NCI-H446 (cell line): ENCODE measurements around the gene CRAT.

Experiments used
- DNase-seq, 2 experiments: peaks; one replicate each; lab custom pipeline; 2025; lab: John Stamatoyannopoulos, UW

The CRAT gene

GRCh38 chr9:129109952-129110739 is 447 bp downstream of the CRAT start:
- DNase-seq: peak in 1 of 2 experiments; percentile 1

GRCh38 chr9:129109537-129109903 is 1.1 kb downstream of the CRAT start:
- DNase-seq: no peak

GRCh38 chr9:129108805-129109536 is 1.6 kb downstream of the CRAT start:
- peak in 1 of 2 experiments; percentile 1 for DNase-seq

DNA sequence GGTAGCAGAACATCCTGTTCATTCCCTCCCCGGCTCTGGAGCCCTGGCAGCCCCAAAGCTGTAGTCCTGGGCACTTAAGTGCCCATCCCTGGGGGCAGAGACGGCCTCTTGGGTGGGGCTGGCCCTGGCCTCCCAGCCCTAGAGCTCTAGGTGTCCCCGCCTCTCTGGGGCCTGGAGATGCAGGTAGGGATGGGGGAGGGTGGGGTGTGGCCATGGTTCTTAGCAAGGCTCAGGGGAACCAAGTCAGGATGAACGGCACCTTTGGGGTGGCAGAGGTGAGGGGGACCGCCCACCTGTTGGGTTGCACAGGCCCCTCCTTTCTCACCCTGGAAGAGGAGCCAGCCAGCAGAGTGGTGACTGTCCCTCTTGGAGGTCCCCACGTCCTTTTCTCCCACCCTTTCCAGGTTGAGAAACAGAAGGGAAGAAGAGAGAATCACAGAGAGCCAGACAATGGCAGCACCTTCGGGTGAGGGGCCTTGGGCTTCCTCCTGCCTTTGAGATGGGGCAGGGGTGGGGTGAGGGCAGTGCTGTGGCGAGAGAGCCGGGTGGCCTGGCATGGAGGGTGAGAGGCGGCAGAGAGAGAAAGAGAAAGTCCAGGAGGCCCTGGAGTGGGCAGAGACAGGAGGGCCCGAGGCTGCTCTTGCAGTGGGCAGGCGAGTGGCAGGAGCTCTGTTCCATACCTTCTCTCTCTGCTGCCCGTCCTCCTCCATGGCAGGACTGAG is 2.3 kb downstream of the CRAT start:
- no peak for DNase-seq

- DNase-seq: no peak
These were observed 2.9 kb downstream of the CRAT start for GRCh38 chr9:129107651-129108050.

- no peak for DNase-seq
These were observed 4.5 kb downstream of the CRAT start for GRCh38 chr9:129105857-129106694.

DNA sequence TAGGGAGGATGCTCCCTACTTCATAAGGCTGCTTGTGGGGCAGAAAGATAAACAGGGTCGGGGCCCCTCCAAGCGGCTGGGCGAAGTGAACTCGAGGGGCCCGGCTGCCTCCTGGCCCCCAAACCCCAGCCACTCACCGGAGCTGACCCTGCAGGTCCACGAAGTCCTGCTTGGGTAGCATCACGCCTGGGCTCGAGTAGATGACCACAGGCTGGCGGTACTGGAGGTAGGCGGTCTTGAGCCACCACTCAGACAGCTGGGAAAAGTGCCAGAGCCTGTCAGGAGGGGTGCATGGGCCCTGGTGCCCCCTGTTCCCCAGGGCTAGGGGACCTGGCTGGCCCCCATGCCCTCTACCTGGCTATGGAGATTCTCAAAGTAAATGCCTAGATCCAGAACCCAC is 6.5 kb downstream of the CRAT start:
- DNase-seq: no peak

DNA sequence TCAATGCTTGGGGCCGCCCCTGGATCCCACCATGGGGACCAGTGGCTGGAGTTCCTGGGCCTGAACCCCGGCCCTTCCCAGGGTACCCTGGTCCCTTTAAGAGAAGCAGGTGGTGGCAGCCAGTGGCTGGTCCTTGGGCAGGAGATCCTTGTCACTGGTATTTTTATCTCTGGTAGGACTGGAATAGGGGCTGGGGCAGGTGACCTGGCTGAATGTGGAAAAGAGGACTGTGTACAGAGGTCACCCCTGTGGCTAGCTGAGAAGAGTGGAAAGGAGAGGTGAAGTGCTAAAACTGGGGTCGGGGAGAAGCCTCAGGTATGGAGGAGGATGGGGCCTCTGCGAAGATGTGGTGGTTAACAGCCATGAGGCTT is 7.0 kb downstream of the CRAT start:
- DNase-seq: no peak

DNA sequence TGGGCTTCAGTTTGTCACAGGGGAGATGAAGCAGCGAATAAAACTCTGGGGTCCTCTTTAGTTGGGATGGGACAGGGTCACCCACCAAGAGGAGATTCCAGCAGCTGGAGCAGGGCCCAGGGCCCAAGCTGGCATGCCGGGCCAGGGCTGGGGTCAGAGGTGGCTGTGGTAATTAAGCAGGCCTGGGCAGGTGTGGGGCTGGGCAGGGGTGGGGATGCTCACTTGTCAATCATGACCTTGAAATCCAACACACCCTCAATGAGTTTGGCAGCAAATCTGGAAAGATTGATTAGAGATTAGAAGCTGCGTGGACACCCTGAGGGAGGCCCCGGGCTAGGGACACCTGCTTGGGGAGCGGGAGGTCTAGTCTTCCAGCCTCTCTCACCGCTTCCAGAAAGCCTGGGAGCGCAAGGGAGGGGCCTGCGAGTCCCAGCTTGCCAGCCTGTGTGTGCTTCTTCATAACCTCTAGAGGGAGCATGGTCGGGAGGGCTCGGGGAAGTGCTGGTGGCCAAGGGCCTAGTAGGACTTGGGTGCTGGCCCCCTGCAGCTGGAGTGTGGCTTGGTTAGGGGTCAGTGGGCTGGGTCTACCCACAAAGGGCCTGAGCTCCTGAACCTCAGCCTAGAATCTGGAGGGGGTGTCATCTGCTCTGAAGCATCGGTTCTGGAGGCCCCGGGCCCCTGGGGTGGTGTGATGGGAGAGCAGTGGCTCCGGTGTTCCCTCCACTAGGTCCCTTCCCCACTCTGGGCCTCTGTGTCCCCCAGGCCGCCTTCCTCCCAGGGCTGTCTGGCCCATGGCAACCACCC is 7.6 kb downstream of the CRAT start:
- DNase-seq: peak in 1 of 2 experiments; percentile 20

DNA sequence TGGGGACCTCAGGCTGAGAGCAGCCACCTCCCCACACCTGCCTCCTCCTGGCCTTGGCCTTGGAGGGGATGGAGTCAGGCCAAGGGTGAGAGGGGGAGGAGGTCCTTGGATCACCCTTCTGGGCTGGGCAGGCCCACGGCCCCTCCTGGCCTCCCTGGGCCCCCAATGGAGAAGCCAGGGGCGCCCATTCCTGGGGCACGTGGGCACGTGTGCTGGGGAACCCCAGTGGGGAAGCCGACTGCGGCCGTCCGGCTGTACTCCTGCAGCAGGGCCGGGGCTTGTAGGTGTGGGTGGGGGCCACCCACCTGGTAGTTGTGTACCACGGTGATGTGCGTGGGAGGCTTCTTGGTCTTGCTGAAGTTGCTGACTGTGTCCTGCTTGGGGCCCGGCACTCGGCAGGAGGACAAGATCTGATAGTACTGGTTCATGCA is 8.5 kb downstream of the CRAT start:
- no peak for DNase-seq

DNA sequence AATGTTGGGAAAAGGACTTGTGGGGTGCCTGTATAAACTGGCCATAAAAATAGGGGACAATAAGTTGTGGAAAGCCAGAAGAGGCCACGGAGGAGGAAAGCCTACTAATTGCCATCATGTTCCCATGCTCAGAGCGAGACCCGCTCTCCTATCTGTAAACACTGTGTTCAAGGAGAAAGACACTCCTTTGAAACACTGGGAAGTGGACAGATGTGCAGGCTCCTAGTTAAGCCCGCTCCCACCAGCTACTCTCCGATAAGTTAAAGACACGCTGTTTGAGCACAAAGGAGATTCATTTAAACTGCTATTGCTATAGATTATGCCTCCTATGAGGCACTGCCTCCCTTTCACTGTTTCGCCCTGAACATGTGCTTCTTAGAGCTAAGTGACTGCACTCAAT is 9.3 kb downstream of the CRAT start:
- DNase-seq: no peak

DNA sequence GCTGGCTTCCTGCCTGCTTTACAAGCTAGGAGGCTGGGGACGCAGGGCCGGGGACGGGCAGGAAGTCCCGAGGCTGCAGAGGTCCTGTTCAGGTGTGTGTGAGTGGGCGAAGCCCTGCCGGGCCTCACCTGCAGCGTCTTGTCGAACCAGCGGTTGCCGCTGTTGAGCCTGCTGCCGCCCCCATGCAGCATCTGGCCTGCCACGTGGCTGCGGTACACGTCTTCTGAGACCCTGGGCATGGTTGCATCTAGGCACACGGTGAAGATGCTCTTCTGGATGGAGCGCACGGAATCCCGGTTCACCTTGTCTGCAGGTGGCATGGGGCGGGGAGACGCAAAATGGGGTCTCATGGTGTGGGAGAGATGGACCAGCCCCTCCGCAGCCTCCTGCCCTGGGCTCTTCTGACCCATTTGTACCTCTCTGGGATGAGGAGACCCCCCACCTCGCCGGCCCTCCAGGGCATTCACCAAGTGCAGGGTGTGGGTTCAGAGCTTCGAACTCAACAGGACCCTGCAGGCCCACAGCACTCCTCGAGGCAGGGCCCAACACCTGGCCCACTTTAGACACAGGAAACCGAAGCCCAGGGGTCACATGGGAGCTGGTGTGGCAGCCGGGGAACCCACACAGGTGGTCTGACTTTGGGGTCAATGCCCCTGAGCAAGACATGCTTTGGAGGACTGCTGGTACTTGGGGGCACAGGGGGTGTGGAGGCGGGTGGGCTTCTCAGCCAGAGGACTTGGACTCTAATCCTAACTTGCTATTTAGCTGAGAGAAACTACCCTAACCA is 10.0 kb downstream of the CRAT start:
- DNase-seq: no peak

DNA sequence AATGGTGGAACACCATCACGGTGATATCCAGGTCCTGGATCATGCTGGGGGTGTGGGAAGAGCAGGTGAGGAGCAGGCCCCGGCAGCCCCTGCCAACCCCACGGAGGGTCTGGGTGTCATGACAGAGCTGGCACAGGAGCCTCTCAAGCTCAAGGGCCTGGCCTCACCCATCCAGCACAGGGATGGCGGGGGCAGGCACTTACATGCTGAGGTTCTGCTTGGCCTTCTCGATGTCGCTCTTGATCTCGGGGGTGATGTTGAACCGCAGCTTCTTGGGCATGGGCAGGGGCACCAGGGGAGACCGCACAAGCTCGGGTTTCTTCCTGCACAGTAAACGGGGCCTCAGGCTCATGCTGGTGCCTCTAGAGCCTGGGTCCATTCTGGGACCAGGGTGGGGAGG is 12.3 kb downstream of the CRAT start:
- DNase-seq: no peak

DNA sequence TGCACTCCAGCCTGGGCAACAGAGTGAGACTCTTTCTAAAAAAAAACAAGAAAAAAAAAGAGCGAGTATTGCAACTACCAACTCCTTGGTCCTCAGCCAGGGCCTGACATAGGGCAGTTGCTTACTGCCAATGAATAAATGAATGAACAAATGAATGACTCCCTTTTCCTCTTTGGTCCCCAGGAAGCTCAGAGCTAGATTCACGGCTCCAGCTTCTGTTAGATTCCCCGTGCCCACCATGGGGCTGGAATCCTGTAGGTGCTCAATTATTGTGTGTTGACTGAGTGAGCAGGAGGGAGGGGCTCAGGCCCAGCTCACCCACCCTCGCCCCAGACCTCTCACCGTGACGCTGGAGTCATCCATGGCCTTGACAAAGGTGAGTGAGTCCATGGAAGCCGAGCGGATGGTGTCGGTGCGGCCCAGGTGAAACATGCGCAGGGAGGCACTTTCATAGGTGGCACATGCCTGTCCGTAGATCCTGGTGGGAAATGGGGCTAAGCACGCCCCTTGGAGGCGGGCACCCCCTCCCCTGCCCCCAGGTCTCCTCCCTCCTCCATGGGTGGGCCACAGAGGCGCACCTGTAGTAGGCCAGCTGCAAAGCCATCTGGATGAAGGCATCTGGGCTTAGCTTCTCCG is 12.8 kb downstream of the CRAT start:
- DNase-seq: no peak

GRCh38 chr9:129095908-129096307 is 14.7 kb downstream of the CRAT start:
- no peak for DNase-seq

DNA sequence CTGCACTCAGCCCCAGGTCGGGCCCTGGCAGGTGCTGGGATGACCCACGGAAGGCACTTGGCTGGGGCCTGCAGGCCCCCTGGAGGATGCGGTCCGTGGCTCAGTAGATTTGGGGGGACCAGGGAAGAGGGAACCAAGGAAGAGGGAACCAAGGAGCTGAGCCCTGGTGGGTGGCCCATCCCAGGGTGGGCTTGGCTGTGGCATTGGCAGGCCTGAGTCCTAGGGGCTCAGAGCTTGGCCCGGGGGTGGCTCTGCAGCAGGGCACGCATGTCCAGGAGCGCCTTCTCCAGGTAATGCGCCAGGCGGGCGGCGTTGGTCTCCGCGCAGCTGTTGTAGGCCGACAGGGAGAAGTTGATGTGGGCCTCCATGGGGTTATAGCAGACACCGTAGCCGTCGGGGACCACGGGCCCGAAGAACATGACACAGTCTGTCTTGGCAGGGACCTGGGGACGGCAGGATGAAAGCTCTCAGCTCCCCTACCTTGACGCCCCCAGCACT is 15.4 kb downstream of the CRAT start:
- no peak for DNase-seq

DNA sequence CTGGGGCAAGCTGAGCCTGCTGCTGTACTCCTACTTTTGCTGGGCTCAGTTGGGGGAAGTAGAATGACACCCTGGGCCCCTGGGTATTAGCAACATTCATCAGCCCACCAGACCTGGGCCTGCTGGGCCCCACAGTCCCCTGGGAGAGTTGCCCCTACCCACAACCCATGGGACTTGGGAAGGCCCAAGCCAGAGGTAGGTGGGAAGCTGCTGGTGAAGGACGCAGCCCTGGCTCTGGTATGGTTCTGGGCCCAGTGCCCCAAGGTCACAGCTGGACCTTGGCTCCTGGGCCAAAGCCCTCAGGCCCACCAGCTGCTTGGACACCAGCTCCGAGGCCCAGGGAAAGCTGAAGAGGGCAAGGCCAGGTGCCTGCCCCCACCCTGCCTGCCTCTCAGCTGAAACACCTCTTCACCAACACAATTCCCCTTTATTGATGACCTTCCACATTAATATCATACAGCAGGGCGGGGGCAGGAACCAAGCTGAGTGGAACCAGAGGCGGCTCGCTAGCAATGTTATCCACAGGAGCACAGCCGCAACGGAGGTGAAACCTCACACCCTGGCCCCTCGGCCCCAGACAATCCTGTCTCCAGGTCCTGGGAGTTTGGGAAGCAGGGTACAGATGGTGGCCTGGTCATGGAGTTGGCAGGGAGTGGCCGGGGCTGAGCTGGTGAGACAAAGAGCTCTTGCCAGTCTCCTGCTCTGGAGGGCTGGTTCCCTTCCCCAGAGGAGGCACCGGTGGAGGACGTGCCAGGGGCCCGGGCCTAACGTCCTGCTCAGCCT is 16.0 kb downstream of the CRAT start:
- DNase-seq: no peak

- DNase-seq: no peak
These were observed 16.8 kb downstream of the CRAT start for GRCh38 chr9:129093602-129094386.
